ENCODE results near the gene ZNF710. TPM values are rescaled to one million over a fixed set of nuclear protein-coding genes. Genes with fewer than 3 reads are reported as not detected.
A peak's percentile ranks its signal among the peaks of the same experiment; 100 is the strongest.

Gene ZNF710
- total and polyA plus RNA-seq, 9 of the 15 experiments (the other 6 are each of a cell fraction or from before 2014, with no cell fraction given) = 0.56 to 14.2 (median 5.2) TPM

GRCh38 chr15:90059208-90059985 lies 58.3 kb downstream of the ZNF710 start (continued):
- TF ChIP-seq FOS (IDR thresholded peaks at IDR 0.05; ENCODE audit: extremely low read depth, insufficient read length) = no peak
- no peak for TF ChIP-seq ZHX1 (conservative IDR thresholded peaks at IDR 0.05; ENCODE audit: low read length)
- TF ChIP-seq ZNF609 (CRISPR knock-in tag; IDR thresholded peaks at IDR 0.05; ENCODE audit: borderline replicate concordance) = no peak
- TF ChIP-seq THAP12 (CRISPR knock-in tag; IDR thresholded peaks at IDR 0.05) = no peak
- TF ChIP-seq ZNF766 (CRISPR knock-in tag; conservative IDR thresholded peaks at IDR 0.05) = peak; percentile 64; the same call in 1 of the 2 replicates
- no peak for TF ChIP-seq NCOA6 (IDR thresholded peaks at IDR 0.05)
- TF ChIP-seq ZNF41 (CRISPR knock-in tag; conservative IDR thresholded peaks at IDR 0.05) = no peak
- no peak for TF ChIP-seq ZNF551 (CRISPR knock-in tag; IDR thresholded peaks at IDR 0.05)
- TF ChIP-seq TEAD1 (CRISPR knock-in tag; IDR thresholded peaks at IDR 0.05) = 0 out of 4 replicates have a peak, but pooled peaks of 1 of the 2 experiments have one; percentile 13
- no peak for TF ChIP-seq KLF6 (CRISPR knock-in tag; IDR thresholded peaks at IDR 0.05; ENCODE audit: borderline replicate concordance)
- TF ChIP-seq HMGN3 (IDR thresholded peaks at IDR 0.05; ENCODE audit: borderline replicate concordance, extremely low read depth, insufficient read length, low read depth, low read length) = peak; percentile 63
- peak; percentile 55 for TF ChIP-seq CXXC5 (CRISPR knock-in tag; IDR thresholded peaks at IDR 0.05)
- TF ChIP-seq HMG20B (CRISPR knock-in tag; IDR thresholded peaks at IDR 0.05) = no peak
- no peak for TF ChIP-seq ARID2 (IDR thresholded peaks at IDR 0.05)
- TF ChIP-seq SP1 (CRISPR knock-in tag; IDR thresholded peaks at IDR 0.05) = 0 out of 2 replicates have a peak, but pooled peaks have one; percentile 30

Data from K562 (cell line).